DOHH2 (cell line): Measurements from ENCODE around the gene CXorf38.

ENCODE experiments used
- CTCF ChIP-seq: fragments of 200-600 bp; sonication (generic); IDR thresholded peaks from one replicate; pipeline ENCODE4 v1.5.1; 2014; ENCODE audit warnings: antibody characterized with exemption, mild to moderate bottlenecking, low read depth, low read length; ENCODE audit not compliant: poor library complexity, severe bottlenecking
- EZH2phosphoT487 ChIP-seq: fragments of 200-600 bp; sonication (generic); IDR thresholded peaks from 2 replicates; pipeline ENCODE4 v1.6.1; 2017; ENCODE audit warnings: borderline replicate concordance, mild to moderate bottlenecking, antibody characterized with exemption, low read length, moderate library complexity, mixed read lengths

GRCh38 chrX:40683245-40683644 lies 35.9 kb upstream of the CXorf38 start:
- no peak for TF ChIP-seq CTCF
- no peak for TF ChIP-seq EZH2phosphoT487
